Fibroblast of mammary gland (primary cell): ENCODE results near the gene GOLGA6A.
"Not testable (repeated sequence)": the region's sequence is repeated elsewhere in the genome, so short reads cannot be mapped to it uniquely, and the experiment has no call there.

ENCODE experiments used
- DNase-seq: peaks from one replicate; pipeline ENCODE4 v3.0.0-alpha.2; 2010; ENCODE audit warnings: low read depth
- H3K4me3 ChIP-seq: 2 replicates; pipeline ENCODE4 v1.5.1; 2011; ENCODE audit warnings: low read depth, mild to moderate bottlenecking, low read length, moderate library complexity; ENCODE audit not compliant: control insufficient read depth
- TF ChIP-seq, protein P1 (sequence below): conservative IDR thresholded peaks from 2 replicates; pipeline ENCODE4 v1.5.1; 2011; ENCODE audit warnings: low read depth, low read length, inconsistent platforms; ENCODE audit not compliant: control insufficient read depth, insufficient read depth

Gene GOLGA6A

DNA sequence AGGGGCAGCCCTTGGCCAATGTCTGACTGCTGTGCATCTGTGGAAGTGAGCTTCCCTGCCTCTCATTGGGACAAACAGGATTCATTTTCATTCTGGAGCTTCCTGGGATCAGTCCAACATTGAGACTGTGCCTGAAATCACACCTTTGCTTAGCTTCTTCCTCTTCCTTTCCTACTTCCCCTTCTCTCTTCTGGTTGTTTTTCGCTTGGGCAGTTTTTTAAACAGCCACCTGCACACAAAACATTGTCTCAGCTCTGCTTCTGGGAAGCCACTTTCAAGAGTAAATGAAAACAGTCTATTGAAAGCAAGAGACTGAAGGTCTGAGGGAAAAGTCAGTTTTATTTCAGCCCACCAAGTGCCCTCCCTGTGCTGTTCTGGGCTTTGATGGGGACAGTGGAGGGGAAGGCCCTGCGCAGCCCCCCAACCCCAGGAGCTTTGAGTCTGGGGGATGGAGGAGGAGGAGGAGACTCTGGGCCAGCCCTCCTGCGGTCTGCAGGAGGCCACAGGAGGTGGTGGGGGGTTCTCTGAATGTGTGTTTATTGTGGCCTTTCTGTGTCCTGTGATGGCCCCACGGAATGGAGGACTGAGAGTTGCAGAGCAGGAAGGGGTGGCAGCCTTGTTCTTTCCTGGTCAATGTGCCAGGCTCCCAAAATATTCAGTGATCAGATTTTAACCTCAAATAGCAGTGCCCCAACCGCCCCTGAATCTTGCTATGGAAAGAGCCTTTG, 40.2 kb upstream of the GOLGA6A start:
- H3K4me3 ChIP-seq: no peak overlapping the region
- TF ChIP-seq, protein P1, sequence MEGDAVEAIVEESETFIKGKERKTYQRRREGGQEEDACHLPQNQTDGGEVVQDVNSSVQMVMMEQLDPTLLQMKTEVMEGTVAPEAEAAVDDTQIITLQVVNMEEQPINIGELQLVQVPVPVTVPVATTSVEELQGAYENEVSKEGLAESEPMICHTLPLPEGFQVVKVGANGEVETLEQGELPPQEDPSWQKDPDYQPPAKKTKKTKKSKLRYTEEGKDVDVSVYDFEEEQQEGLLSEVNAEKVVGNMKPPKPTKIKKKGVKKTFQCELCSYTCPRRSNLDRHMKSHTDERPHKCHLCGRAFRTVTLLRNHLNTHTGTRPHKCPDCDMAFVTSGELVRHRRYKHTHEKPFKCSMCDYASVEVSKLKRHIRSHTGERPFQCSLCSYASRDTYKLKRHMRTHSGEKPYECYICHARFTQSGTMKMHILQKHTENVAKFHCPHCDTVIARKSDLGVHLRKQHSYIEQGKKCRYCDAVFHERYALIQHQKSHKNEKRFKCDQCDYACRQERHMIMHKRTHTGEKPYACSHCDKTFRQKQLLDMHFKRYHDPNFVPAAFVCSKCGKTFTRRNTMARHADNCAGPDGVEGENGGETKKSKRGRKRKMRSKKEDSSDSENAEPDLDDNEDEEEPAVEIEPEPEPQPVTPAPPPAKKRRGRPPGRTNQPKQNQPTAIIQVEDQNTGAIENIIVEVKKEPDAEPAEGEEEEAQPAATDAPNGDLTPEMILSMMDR: no peak
- DNase-seq: no peak

DNA sequence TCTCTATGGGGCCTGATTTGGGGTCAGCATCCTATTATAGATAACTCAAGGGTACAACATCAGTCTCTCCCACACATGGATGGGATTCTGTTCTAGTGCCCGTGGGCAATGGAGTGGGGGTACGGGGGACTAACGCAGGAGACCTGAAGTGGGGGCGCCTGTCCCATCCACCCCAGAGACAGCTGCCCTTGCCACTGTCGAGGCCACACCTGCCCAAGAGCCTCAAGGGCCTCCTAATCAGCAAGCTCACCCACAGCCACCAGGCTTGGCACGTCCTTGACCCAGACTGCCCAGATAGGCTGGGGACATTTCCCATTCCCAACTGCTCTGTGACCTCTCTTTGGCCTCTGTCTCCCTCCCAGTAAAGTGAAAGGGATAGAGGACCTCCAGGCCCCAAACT, 39.5 kb upstream of the GOLGA6A start:
- H3K4me3 ChIP-seq: no peak overlapping the region
- TF ChIP-seq, protein P1: no peak
- no peak for DNase-seq

GRCh38 chr15:74121039-74121438, 38.7 kb upstream of the GOLGA6A start:
- TF ChIP-seq, protein P1: no peak
- DNase-seq: no peak
- H3K4me3 ChIP-seq: no peak overlapping the region

DNA sequence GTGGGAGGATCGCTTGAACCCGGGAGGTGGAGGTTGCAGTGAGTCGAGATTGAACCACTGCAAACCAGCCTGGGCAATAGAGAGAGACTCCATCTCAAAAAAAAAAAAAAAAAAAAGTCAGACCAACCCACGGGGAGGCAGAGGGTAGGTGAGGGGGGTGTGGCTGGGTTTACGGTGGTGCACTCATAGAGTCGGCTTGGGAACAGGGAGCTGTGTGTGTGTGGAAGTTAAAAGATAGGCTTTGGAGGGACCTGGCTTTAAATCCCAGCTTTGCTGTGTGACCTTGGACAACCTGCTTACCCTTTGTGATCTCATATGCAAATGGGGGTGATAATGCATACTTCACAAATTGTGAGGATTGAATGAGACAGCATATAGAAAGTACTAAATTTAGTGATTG, 38.1 kb upstream of the GOLGA6A start:
- DNase-seq: no peak
- no peak overlapping the region for H3K4me3 ChIP-seq
- TF ChIP-seq, protein P1: no peak

- no peak overlapping the region for H3K4me3 ChIP-seq
- no peak for DNase-seq
- TF ChIP-seq, protein P1: no peak
These were observed 27.4 kb upstream of the GOLGA6A start for GRCh38 chr15:74109713-74110112.

DNA sequence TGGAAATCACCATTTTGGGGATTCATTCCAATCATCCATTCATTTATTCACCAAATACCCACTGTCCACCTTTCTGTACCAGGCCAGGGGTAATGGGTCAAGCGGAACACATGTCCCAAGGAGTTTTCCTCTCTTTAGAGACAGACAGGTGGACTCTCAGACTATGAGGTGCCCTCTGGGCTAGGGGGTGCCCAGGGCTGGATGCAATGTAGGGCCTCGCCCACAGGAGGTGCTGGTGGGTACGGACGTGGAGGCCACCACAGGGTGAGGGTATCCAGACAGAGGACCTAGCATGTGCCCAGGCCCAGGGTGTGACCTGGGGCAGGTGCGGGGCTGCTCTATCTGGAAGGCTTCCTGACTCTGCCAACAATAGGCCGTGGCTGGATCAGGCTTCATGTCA, 26.3 kb upstream of the GOLGA6A start:
- TF ChIP-seq, protein P1: peak; percentile 4
- DNase-seq, H3K4me3 ChIP-seq: not testable (repeated sequence)
